Measurements from ENCODE around the gene SLC4A4. TPM values are rescaled to one million over a fixed set of nuclear protein-coding genes. Genes with fewer than 3 reads are reported as not detected.

Gene SLC4A4
- total RNA-seq, 2 experiments from 2014 or later: not detected

GRCh38 chr4:71468116-71468710 is 129.4 kb downstream of the SLC4A4 start:
- no peaks in the 10 kb centered on the region for H3K4me1 Mint-ChIP-seq (ENCODE audit: low read depth)
- no peaks in the 10 kb centered on the region for H3K9me3 Mint-ChIP-seq
- H3K36me3 Mint-ChIP-seq (ENCODE audit: low read depth): no peaks in the 10 kb centered on the region
- no peaks in the 10 kb centered on the region for H3K27me3 Mint-ChIP-seq (ENCODE audit: low read depth)
- intact Hi-C loops (cut with micrococcal nuclease): no loop called here
- no peak for DNase-seq
- H3K4me3 Mint-ChIP-seq: no peak overlapping the region
- no peak overlapping the region for H3K27ac Mint-ChIP-seq
- CTCF ChIA-PET: no interaction called here

GRCh38 chr4:71469541-71469940 is 130.7 kb downstream of the SLC4A4 start:
- H3K9me3 Mint-ChIP-seq: no peaks in the 10 kb centered on the region
- H3K4me1 Mint-ChIP-seq (ENCODE audit: low read depth): no peaks in the 10 kb centered on the region

GRCh38 chr4:71470524-71470923 is 131.7 kb downstream of the SLC4A4 start:
- Mint-ChIP-seq H3K27ac (no peak overlapping the region), H3K4me3 (no peak overlapping the region), H3K9me3 (no peaks in the 10 kb centered on the region), H3K4me1 (ENCODE audit: low read depth) (no peaks in the 10 kb centered on the region), H3K36me3 (ENCODE audit: low read depth) (no peaks in the 10 kb centered on the region), H3K27me3 (ENCODE audit: low read depth) (no peaks in the 10 kb centered on the region)
- intact Hi-C loops (cut with micrococcal nuclease): no loop called here
- CTCF ChIA-PET: interaction anchor here (0.6 kb wide), 1 partner anchor 205 kb away, joined by 3 read pairs; no protein-coding TSS in a partner anchor
- no peak for DNase-seq

More at GRCh38 chr4:71469541-71469940, 130.7 kb downstream of the SLC4A4 start:
- CTCF ChIA-PET: no interaction called here
- H3K27me3 Mint-ChIP-seq (ENCODE audit: low read depth): no peaks in the 10 kb centered on the region
- no peak for DNase-seq
- intact Hi-C loops (cut with micrococcal nuclease): no loop called here
- H3K27ac Mint-ChIP-seq: no peak overlapping the region
- no peak overlapping the region for H3K4me3 Mint-ChIP-seq
- H3K36me3 Mint-ChIP-seq (ENCODE audit: low read depth): no peaks in the 10 kb centered on the region

GRCh38 chr4:71472946-71473345 is 134.1 kb downstream of the SLC4A4 start:
- CTCF ChIA-PET: no interaction called here
- Mint-ChIP-seq H3K36me3 (ENCODE audit: low read depth) (no peaks in the 10 kb centered on the region), H3K9me3 (no peaks in the 10 kb centered on the region), H3K4me3 (no peak overlapping the region), H3K27me3 (ENCODE audit: low read depth) (no peaks in the 10 kb centered on the region), H3K27ac (no peak overlapping the region), H3K4me1 (ENCODE audit: low read depth) (no peaks in the 10 kb centered on the region)
- intact Hi-C loops (cut with micrococcal nuclease): no loop called here
- no peak for DNase-seq

GRCh38 chr4:71473541-71474240 is 134.9 kb downstream of the SLC4A4 start:
- no peak for DNase-seq
- H3K36me3 Mint-ChIP-seq (ENCODE audit: low read depth): no peaks in the 10 kb centered on the region
- no peaks in the 10 kb centered on the region for H3K9me3 Mint-ChIP-seq
- peaks cover 2% of the 10 kb centered on the region for H3K27me3 Mint-ChIP-seq (ENCODE audit: low read depth)
- CTCF ChIA-PET: no interaction called here
- no peaks in the 10 kb centered on the region for H3K4me1 Mint-ChIP-seq (ENCODE audit: low read depth)
- H3K27ac Mint-ChIP-seq: no peak overlapping the region
- H3K4me3 Mint-ChIP-seq: no peak overlapping the region
- intact Hi-C loops (cut with micrococcal nuclease): no loop called here

- Mint-ChIP-seq H3K4me1 (ENCODE audit: low read depth) (no peaks in the 10 kb centered on the region), H3K36me3 (ENCODE audit: low read depth) (no peaks in the 10 kb centered on the region), H3K4me3 (no peak overlapping the region), H3K27me3 (ENCODE audit: low read depth) (peaks cover 2% of the 10 kb centered on the region), H3K27ac (no peak overlapping the region), H3K9me3 (no peaks in the 10 kb centered on the region)
- DNase-seq: no peak
- intact Hi-C loops (cut with micrococcal nuclease): no loop called here
- CTCF ChIA-PET: no interaction called here
Observed at GRCh38 chr4:71474731-71475130, 135.9 kb downstream of the SLC4A4 start.

- H3K36me3 Mint-ChIP-seq (ENCODE audit: low read depth): no peaks in the 10 kb centered on the region
- intact Hi-C loops (cut with micrococcal nuclease): no loop called here
- no peaks in the 10 kb centered on the region for H3K4me1 Mint-ChIP-seq (ENCODE audit: low read depth)
- no peak for DNase-seq
- no peak overlapping the region for H3K27ac Mint-ChIP-seq
- CTCF ChIA-PET: interaction anchor here (0.8 kb wide), 1 partner anchor 112 kb away, joined by 4 read pairs; no protein-coding TSS in a partner anchor
- H3K9me3 Mint-ChIP-seq: no peaks in the 10 kb centered on the region
- H3K27me3 Mint-ChIP-seq (ENCODE audit: low read depth): peaks cover 2% of the 10 kb centered on the region
- H3K4me3 Mint-ChIP-seq: no peak overlapping the region
Observed at GRCh38 chr4:71476240-71476639, 137.4 kb downstream of the SLC4A4 start.

GRCh38 chr4:71486550-71487343 is 147.9 kb downstream of the SLC4A4 start:
- intact Hi-C loops (cut with micrococcal nuclease): no loop called here
- Mint-ChIP-seq H3K27ac (no peak overlapping the region), H3K9me3 (no peaks in the 10 kb centered on the region), H3K36me3 (ENCODE audit: low read depth) (no peaks in the 10 kb centered on the region), H3K27me3 (ENCODE audit: low read depth) (no peaks in the 10 kb centered on the region), H3K4me3 (no peak overlapping the region), H3K4me1 (ENCODE audit: low read depth) (no peaks in the 10 kb centered on the region)
- no peak for DNase-seq
- CTCF ChIA-PET: no interaction called here

GRCh38 chr4:71487344-71487920 is 148.6 kb downstream of the SLC4A4 start:
- no peak overlapping the region for H3K4me3 Mint-ChIP-seq
- intact Hi-C loops (cut with micrococcal nuclease): no loop called here
- no peaks in the 10 kb centered on the region for H3K36me3 Mint-ChIP-seq (ENCODE audit: low read depth)
- DNase-seq: no peak
- no peaks in the 10 kb centered on the region for H3K4me1 Mint-ChIP-seq (ENCODE audit: low read depth)
- no peaks in the 10 kb centered on the region for H3K27me3 Mint-ChIP-seq (ENCODE audit: low read depth)
- no peak overlapping the region for H3K27ac Mint-ChIP-seq
- CTCF ChIA-PET: no interaction called here
- no peaks in the 10 kb centered on the region for H3K9me3 Mint-ChIP-seq

- peaks cover 5% of the 10 kb centered on the region for H3K27me3 Mint-ChIP-seq (ENCODE audit: low read depth)
- no peak for DNase-seq
- H3K27ac Mint-ChIP-seq: no peak overlapping the region
- CTCF ChIA-PET: no interaction called here
- no peaks in the 10 kb centered on the region for H3K4me1 Mint-ChIP-seq (ENCODE audit: low read depth)
- intact Hi-C loops (cut with micrococcal nuclease): no loop called here
- no peaks in the 10 kb centered on the region for H3K36me3 Mint-ChIP-seq (ENCODE audit: low read depth)
- H3K4me3 Mint-ChIP-seq: no peak overlapping the region
- no peaks in the 10 kb centered on the region for H3K9me3 Mint-ChIP-seq
Observed at GRCh38 chr4:71494539-71494938, 155.7 kb downstream of the SLC4A4 start.

GRCh38 chr4:71495454-71495853 is 156.6 kb downstream of the SLC4A4 start:
- DNase-seq: no peak
- H3K27ac Mint-ChIP-seq: no peak overlapping the region
- peaks cover 5% of the 10 kb centered on the region for H3K27me3 Mint-ChIP-seq (ENCODE audit: low read depth)
- intact Hi-C loops (cut with micrococcal nuclease): no loop called here
- no peak overlapping the region for H3K4me3 Mint-ChIP-seq
- no peaks in the 10 kb centered on the region for H3K36me3 Mint-ChIP-seq (ENCODE audit: low read depth)
- CTCF ChIA-PET: no interaction called here
- no peaks in the 10 kb centered on the region for H3K9me3 Mint-ChIP-seq
- no peaks in the 10 kb centered on the region for H3K4me1 Mint-ChIP-seq (ENCODE audit: low read depth)

GRCh38 chr4:71497078-71497477 is 158.3 kb downstream of the SLC4A4 start:
- no peaks in the 10 kb centered on the region for H3K9me3 Mint-ChIP-seq
- no peak overlapping the region for H3K4me3 Mint-ChIP-seq
- H3K4me1 Mint-ChIP-seq (ENCODE audit: low read depth): no peaks in the 10 kb centered on the region
- no peak overlapping the region for H3K27ac Mint-ChIP-seq
- no peak for DNase-seq
- intact Hi-C loops (cut with micrococcal nuclease): no loop called here
- H3K36me3 Mint-ChIP-seq (ENCODE audit: low read depth): no peaks in the 10 kb centered on the region
- H3K27me3 Mint-ChIP-seq (ENCODE audit: low read depth): peaks cover 5% of the 10 kb centered on the region
- CTCF ChIA-PET: no interaction called here

Data from activated naive CD4-positive, alpha-beta T cell treated with anti-CD3 and anti-CD28 coated beads for 36 hours (primary cell).